ENCODE results near the gene KRTAP19-2.
"Not testable (repeated sequence)": the region's sequence is repeated elsewhere in the genome, so short reads cannot be mapped to it uniquely, and the experiment has no call there.

Gene KRTAP19-2, protein sequence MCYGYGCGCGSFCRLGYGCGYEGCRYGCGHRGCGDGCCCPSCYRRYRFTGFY

DNA sequence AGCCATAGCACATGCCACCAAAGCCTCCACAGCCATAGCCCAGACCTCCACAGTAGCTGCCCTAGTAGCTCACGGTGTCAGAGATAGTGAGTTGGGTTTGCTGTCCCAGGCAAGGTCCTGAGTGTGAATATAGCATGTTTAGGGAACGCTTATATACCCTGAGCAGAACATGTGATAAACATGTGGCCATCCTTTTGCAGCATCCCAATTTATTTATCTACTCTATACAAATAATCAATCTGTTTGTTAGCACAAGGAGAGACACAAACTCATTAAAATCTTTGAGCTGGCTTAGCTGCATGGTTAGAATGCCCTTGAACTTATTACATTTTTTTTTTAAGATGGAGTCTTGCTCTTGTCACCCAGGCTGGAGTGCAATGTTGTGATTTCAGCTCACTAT, at the start of gene KRTAP19-2:
TSS of gene KRTAP19-2 (minus strand) at position 101 of the 400 bp plus-strand sequence. CDS start at position 13, 88 bp downstream.
- DNase-seq (ENCODE audit: low read depth), result no peak

GRCh38 chr21:30518876-30519275, 31.6 kb upstream of the KRTAP19-2 start:
- DNase-seq (ENCODE audit: low read depth), result no peak

DNA sequence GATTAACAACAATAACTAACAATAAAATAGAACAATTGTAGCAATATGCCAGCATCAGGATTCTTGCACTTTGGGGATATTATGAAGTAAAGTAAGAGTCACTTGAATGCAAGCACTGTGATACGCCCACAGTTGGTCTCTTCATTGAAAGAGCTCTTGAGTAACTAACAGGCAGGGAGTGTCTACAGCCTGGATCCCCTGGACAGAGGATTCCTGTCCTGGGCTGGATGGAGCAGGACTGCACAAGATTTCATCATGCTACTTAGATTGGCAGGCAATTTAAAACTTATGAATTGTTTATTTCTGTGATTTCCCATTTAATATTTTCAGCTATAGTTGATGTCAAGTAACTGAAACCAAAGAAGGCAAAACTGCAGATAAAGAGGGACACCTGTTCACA, 28.4 kb upstream of the KRTAP19-2 start:
- DNase-seq (ENCODE audit: low read depth), result no peak

- DNase-seq (ENCODE audit: low read depth), result not testable (repeated sequence)
These were observed 18.5 kb upstream of the KRTAP19-2 start for GRCh38 chr21:30505621-30506205.

DNA sequence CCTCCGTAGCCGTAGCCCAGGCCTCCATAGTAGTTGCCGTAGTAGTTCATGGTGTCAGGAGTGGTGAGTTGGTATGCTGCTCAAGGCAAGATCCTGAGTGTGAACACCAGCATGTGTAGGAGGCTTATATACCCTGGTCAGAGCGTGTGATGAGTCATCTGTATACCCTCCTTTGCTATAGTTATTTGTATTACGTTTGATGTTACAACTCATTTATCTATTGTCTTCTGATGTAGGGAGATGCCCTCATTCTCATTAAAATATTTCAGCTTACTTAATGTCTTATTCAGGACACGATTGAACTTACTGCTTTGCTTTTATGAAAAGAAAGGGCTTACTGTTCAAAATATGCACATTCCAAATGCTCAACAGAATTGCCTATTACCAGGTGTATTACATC, 14.8 kb upstream of the KRTAP19-2 start, which contains the start of gene KRTAP19-5:
TSS of gene KRTAP19-5 (minus strand) at position 101 of the 400 bp plus-strand sequence. CDS start at position 50, 51 bp downstream.
- DNase-seq (ENCODE audit: low read depth), result no peak

DNA sequence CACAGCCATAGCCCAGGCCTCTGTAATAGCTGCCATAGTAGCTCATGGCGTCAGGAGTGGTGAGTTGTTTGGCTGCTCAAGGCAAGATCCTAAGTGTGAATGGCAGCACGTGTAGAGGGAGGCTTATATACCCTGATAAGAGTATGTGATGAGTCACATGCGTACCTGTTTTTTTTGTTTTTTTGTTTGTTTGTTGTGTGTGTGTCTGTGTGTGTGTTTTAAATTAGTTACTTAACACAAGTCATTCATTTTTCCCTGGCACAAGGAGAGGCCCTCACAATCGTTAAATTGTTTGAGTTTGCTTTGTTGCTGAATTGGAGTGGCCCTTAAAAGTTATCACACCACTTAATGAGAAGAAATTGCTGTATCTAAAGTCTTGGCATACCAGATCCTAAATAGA, 9.8 kb upstream of the KRTAP19-2 start, which contains the start of gene KRTAP19-4:
TSS of gene KRTAP19-4 (minus strand) at position 101 of the 400 bp plus-strand sequence. CDS start at position 46, 55 bp downstream.
- DNase-seq (ENCODE audit: low read depth), result no peak

GRCh38 chr21:30491963-30492428, 4.8 kb upstream of the KRTAP19-2 start, which contains the start of gene KRTAP19-3:
Gene KRTAP19-3, minus strand, starts transcription at chr21:30492013. Its CDS starts 56 bp downstream, at chr21:30491957.
- no peak for DNase-seq (ENCODE audit: low read depth)

DNA sequence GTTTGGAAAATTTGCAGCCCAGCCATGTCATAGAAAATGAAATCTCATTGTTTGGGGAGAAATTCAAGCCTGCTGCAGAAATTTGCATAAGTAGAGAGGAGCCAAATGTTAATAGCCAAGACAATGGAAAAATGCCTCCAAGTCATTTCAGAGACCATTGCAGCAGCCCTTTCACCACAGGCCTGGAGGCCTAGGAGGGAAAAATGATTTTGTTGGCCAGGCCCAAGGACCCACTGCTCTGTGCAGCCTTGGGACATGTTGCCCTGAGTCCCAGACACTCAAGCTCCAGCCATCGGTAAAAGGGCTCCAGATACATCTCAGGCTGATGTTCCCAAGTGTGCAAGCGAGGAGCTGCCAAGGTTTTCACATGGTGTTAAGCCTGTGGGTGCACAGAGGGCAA, 1.1 kb downstream of the KRTAP19-2 start:
- no peak for DNase-seq (ENCODE audit: low read depth)

DNA sequence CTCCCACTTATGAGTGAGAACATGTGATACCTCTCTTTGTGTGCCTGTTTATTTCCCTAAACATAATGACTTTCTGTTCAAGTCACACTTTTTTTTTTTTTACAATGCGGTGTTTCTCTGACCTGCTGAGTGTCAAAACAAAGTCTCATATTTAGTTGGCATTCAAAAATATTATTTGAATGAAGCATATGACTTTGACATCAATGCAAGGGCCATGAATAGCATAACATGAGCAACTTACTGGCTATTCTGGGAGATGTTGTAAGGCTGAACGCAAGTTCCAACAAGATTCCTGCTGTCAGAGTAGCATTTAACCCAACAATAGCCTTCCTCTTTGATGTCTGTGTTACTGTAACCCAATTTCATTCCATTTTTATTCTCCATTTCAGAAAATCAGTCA, 5.1 kb downstream of the KRTAP19-2 start:
- no peak for DNase-seq (ENCODE audit: low read depth)

DNA sequence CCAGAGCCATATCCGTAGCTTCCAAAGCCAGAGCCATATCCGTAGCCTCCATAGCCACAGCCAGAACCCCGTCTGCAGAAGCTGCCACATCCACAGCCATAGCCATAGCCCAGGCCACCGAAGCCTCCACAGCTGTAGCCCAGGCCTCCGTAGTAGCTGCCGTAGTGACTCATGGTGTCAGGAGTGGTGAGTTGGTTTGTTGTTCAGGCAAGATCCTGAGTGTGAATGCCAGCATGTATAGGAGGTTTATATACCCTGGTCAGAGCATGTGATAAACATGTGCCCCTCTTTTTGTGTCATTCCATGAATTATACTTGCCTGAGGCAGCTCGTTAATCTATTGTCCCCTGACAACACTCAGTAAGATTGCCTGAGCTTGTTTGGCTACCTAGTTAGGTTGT, 7.1 kb downstream of the KRTAP19-2 start, which contains the start of gene KRTAP19-1:
TSS of gene KRTAP19-1 (minus strand) at position 223 of the 400 bp plus-strand sequence. CDS start at position 173, 50 bp downstream.
- DNase-seq (ENCODE audit: low read depth), result no peak

GRCh38 chr21:30479259-30479658, 8.0 kb downstream of the KRTAP19-2 start:
- DNase-seq (ENCODE audit: low read depth), result no peak

- no peak for DNase-seq (ENCODE audit: low read depth)
These were observed 9.2 kb downstream of the KRTAP19-2 start for GRCh38 chr21:30478004-30478403.

DNA sequence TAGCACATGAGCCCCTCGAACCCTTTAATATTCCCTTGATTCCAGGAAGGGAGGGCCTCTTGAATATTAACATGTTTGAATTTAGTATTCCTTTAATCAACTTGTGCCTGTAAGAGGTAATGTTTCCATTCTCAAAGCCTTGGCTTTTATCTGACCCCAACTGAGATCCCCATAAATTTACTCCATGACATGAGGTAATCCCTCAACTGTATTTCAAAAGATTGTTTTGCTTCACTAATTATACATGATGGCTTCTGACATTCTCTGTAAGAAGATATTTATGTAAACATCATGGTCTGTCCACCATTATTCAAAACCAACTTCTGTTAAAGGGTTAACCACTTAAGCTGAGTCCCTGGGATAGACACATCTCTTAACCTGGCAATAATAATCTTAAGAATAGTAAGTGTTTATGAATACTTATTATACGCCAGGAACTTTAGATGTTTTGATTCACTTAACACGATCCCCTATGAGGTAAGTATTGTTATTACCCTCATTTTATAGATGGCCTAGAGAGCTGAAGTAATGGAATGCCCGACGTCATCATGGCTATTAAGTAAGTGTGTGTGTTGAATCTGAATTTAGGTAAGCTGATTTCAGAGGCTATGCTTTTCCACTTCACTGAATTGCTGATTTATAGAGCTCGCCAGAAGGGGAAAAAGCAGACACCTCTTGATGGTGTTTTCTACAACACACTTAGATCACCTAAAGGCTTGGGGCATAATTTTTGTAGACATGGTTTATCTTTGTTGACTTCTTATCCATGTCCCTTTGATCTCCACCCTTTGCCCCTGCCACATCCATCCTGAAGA, 18.1 kb downstream of the KRTAP19-2 start:
- no peak for DNase-seq (ENCODE audit: low read depth)

- DNase-seq (ENCODE audit: low read depth), result no peak
These were observed 23.5 kb downstream of the KRTAP19-2 start for GRCh38 chr21:30463713-30464112.

DNA sequence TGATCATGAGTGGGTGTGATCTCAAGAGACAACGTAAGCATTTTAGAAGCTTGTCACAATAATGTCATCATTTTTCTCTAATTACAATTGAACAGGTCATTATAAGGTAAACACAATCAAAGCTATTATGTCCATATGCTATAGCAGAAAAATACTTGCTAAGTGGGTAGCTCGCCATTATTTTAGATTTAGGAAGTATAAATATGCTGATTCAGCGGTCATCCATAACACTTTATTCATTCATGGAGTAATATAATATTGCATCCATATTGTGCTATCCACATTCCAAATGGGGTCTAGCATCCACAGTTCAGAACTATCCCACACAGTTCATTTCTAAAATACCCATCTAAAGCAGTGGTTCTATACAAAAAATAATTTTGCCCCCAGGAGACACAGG, 38.7 kb downstream of the KRTAP19-2 start:
- no peak for DNase-seq (ENCODE audit: low read depth)

GRCh38 chr21:30447056-30447455, 40.2 kb downstream of the KRTAP19-2 start:
- DNase-seq (ENCODE audit: low read depth), result no peak

GRCh38 chr21:30444204-30444603, 43.0 kb downstream of the KRTAP19-2 start:
- DNase-seq (ENCODE audit: low read depth), result no peak

GRCh38 chr21:30443226-30443625, 44.0 kb downstream of the KRTAP19-2 start:
- no peak for DNase-seq (ENCODE audit: low read depth)

GRCh38 chr21:30439975-30440374, 47.3 kb downstream of the KRTAP19-2 start, which contains the start of gene KRTAP15-1:
Gene KRTAP15-1, plus strand, starts transcription at chr21:30440275. Its CDS starts 53 bp downstream, at chr21:30440328.
- DNase-seq (ENCODE audit: low read depth), result no peak

Measured in GM04504 (cell line).